GM18870 (cell line): ENCODE data around the gene SLC2A9.
A peak's percentile ranks its signal among the peaks of the same experiment; 100 is the strongest.

Experiments used
- ATAC-seq: cut with Tn5 transposase; IDR thresholded peaks from one replicate; pipeline ENCODE4 v1.9.1; 2021; ENCODE audit warnings: moderate library complexity; ENCODE audit not compliant: unreplicated experiment

Gene SLC2A9

GRCh38 chr4:10022346-10023049 lies 1.2 kb upstream of the SLC2A9 start:
- ATAC-seq, result no peak

GRCh38 chr4:10021653-10022023 lies 341 bp upstream of the SLC2A9 start:
- ATAC-seq, result no peak

GRCh38 chr4:10020106-10020505 lies 1.2 kb downstream of the SLC2A9 start:
- ATAC-seq, result no peak

- no peak for ATAC-seq
Measured at GRCh38 chr4:10019521-10020051, 1.7 kb downstream of the SLC2A9 start.

- ATAC-seq, result peak; percentile 93
Measured at GRCh38 chr4:10018818-10019461, 2.4 kb downstream of the SLC2A9 start.

GRCh38 chr4:10017037-10017893 lies 4.0 kb downstream of the SLC2A9 start:
- ATAC-seq, result no peak

GRCh38 chr4:10016169-10016568 lies 5.1 kb downstream of the SLC2A9 start:
- ATAC-seq, result no peak

GRCh38 chr4:10015140-10015753 lies 6.0 kb downstream of the SLC2A9 start:
- ATAC-seq, result no peak

GRCh38 chr4:10013722-10014121 lies 7.6 kb downstream of the SLC2A9 start:
- peak; percentile 56 for ATAC-seq

GRCh38 chr4:10011885-10012284 lies 9.4 kb downstream of the SLC2A9 start:
- ATAC-seq, result no peak

GRCh38 chr4:10011277-10011676 lies 10.0 kb downstream of the SLC2A9 start:
- ATAC-seq, result no peak

GRCh38 chr4:10009861-10010500 lies 11.3 kb downstream of the SLC2A9 start:
- ATAC-seq, result no peak

GRCh38 chr4:10008609-10009005 lies 12.7 kb downstream of the SLC2A9 start:
- no peak for ATAC-seq

GRCh38 chr4:10007793-10008608 lies 13.3 kb downstream of the SLC2A9 start:
- peak; percentile 45 for ATAC-seq

GRCh38 chr4:10007436-10007740 lies 13.9 kb downstream of the SLC2A9 start:
- peak; percentile 31 for ATAC-seq

GRCh38 chr4:10006601-10007435 lies 14.5 kb downstream of the SLC2A9 start:
- ATAC-seq, result peak; percentile 10

- peak; percentile 29 for ATAC-seq
Measured at GRCh38 chr4:10006231-10006600, 15.1 kb downstream of the SLC2A9 start.

- ATAC-seq, result no peak
Measured at GRCh38 chr4:10005632-10006031, 15.7 kb downstream of the SLC2A9 start.

- peak; percentile 46 for ATAC-seq
Measured at GRCh38 chr4:10003666-10004065, 17.6 kb downstream of the SLC2A9 start.
